Panc1 (cell line): Measurements from ENCODE around the gene PPARD. TPM values are rescaled to one million over a fixed set of nuclear protein-coding genes. Genes with fewer than 3 reads are reported as not detected.

Experiments used
- ATAC-seq: fragments of 200-7000 bp; cut with Tn5 transposase; 2 replicates; pipeline ENCODE4 v1.9.1; 2020; ENCODE audit warnings: mild to moderate bottlenecking, moderate library complexity
- BruUV-seq: library from RNA; stranded (reverse); fragments of 400-500 nt; replicated peaks from 2 replicates; lab custom pipeline; 2021; lab: Mats Ljungman, UMichigan
- CTCF ChIA-PET: fragments of 300-600 bp; sonication (Branson Sonifier 250); formaldehyde crosslinking; loops from one replicate; lab custom pipeline; 2022; ENCODE audit warnings: antibody characterized with exemption; lab: Charles Lee
- POLR2A ChIA-PET: fragments of 300-600 bp; sonication (Branson Sonifier 250); formaldehyde crosslinking; loops from one replicate; lab custom pipeline; 2022; ENCODE audit warnings: antibody characterized with exemption; lab: Charles Lee
- DNase-seq: peaks from one replicate; pipeline ENCODE4 v3.0.0-alpha.2; 2010; ENCODE audit warnings: low read depth, low spot score
- H3K27ac ChIP-seq: 2 replicates; pipeline ENCODE4 v1.5.1; 2011; ENCODE audit warnings: mild to moderate bottlenecking, low read length, inconsistent platforms
- H3K27me3 ChIP-seq: fragments of 200-500 bp; sonication (Bioruptor generic); 2 replicates; pipeline ENCODE4 v1.6.0; 2014; ENCODE audit warnings: low read length, inconsistent platforms; ENCODE audit not compliant: control insufficient read depth, insufficient read depth
- H3K36me3 ChIP-seq: fragments of 200-500 bp; sonication (Bioruptor generic); 2 replicates; pipeline ENCODE4 v1.5.1; 2014; ENCODE audit warnings: inconsistent platforms, mild to moderate bottlenecking, low read length, moderate library complexity; ENCODE audit not compliant: control insufficient read depth, insufficient read depth
- H3K4me1 ChIP-seq: 2 replicates; pipeline ENCODE4 v1.5.1; 2011; ENCODE audit warnings: inconsistent platforms, mild to moderate bottlenecking, low read length, moderate library complexity; ENCODE audit not compliant: control insufficient read depth, insufficient read depth
- H3K4me3 ChIP-seq, 2 experiments: 2 replicates each; pipeline ENCODE4 v1.5.1; 2011 to 2012; ENCODE audit warnings: low read depth in 2 of 2, low read length in 2 of 2, mild to moderate bottlenecking in 2 of 2, inconsistent platforms in 1 of 2, moderate library complexity in 1 of 2
- H3K9me3 ChIP-seq: fragments of 200-500 bp; sonication (Bioruptor generic); 2 replicates; pipeline ENCODE4 v1.5.1; 2014; ENCODE audit warnings: low read depth, mild to moderate bottlenecking, inconsistent platforms, low read length, moderate library complexity; ENCODE audit not compliant: control insufficient read depth, insufficient read depth
- CTCF ChIP-seq: fragments of 450-650 bp; IDR thresholded peaks from 2 replicates; pipeline ENCODE4 v1.5.1; 2017; ENCODE audit warnings: mild to moderate bottlenecking
- POLR2AphosphoS5 ChIP-seq: IDR thresholded peaks from 2 replicates; pipeline ENCODE4 v1.6.1; 2012; ENCODE audit warnings: mild to moderate bottlenecking, low read depth, low read length, moderate library complexity
- REST ChIP-seq, 2 experiments: IDR thresholded peaks; 2 replicates each; pipeline ENCODE4 v1.6.1; 2011 to 2012; ENCODE audit warnings: low read depth in 2 of 2, control low read depth in 1 of 2, low read length in 1 of 2, mild to moderate bottlenecking in 1 of 2, moderate library complexity in 1 of 2; ENCODE audit not compliant: insufficient read depth in 1 of 2
- SIN3A ChIP-seq: IDR thresholded peaks from 2 replicates; pipeline ENCODE4 v1.6.1; 2012; ENCODE audit warnings: low read depth, mild to moderate bottlenecking, low read length, moderate library complexity, borderline replicate concordance; ENCODE audit not compliant: insufficient read depth
- TCF7L2 ChIP-seq: IDR thresholded peaks from 2 replicates; pipeline ENCODE4 v1.6.1; 2011; ENCODE audit warnings: mild to moderate bottlenecking, low read depth, low read length, inconsistent platforms
- in situ Hi-C: cut with HindIII; loops from 2 replicates; pipeline ENCODE4 v1.10.0; 2016; ENCODE audit warnings: low sequenced_read_pairs, low pct_unique_long_range_greater_than_20kb
- intact Hi-C: fragments of 100-400 bp; cut with micrococcal nuclease; formaldehyde crosslinking; loops from one replicate; pipeline ENCODE4 v1.10.0; 2022; ENCODE audit not compliant: unreplicated experiment
- total RNA-seq: library from RNA; stranded (reverse); gene quantifications from one replicate; pipeline ENCODE4 v1.2.1, GENCODE V29; 2021; ENCODE audit not compliant: unreplicated experiment

PPARD gene
- total RNA-seq, 1 experiment from 2014 or later, result 14.4 TPM

DNA sequence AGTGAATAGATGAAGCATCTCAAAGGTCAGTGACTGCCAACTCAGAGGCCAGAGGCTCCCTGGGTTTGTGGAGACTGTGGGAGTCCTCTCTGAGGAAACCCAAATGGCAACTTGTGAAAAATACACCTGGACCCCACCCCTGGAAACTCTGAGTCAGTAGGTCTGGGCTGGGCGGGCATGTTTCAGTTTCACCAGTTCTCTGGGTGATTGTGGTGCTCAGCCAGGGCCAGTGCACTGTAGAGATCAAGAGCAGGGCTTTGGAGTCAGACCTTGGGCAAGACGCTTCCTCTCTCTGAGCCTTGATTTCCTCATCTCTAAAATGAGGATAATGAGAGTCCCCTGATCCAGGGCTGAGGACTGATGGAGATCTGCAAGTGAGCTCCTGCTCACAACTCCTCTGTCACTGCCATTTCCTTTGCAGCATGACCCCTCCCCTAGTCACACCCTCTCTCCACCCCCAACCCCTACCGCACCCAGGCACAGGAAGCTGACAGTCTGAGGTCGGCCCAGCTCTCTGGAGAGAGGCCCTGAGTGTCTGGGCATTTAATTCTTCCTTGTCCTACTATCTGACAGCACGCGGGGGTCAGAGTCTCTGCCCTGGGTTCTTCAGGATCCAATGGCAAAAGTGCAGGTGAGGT, 39.6 kb upstream of the PPARD start:
- no peaks in the 10 kb centered on the region for H3K9me3 ChIP-seq
- TF ChIP-seq REST (IDR thresholded peaks at IDR 0.05; ENCODE audit: insufficient read depth in 1 of 2, low read depth in 2 of 2, low read length in 1 of 2), result no peak
- TF ChIP-seq SIN3A, result no peak
- no peak for TF ChIP-seq TCF7L2
- no peak for TF ChIP-seq POLR2AphosphoS5
- TF ChIP-seq CTCF, result no peak
- ATAC-seq (no peak), DNase-seq (no peak)
- no TSS peak for BruUV-seq
- no peaks in the 10 kb centered on the region for H3K27me3 ChIP-seq
- ChIA-PET POLR2A (no interaction called here), CTCF (interaction anchor here (0.7 kb wide), 1 partner anchor 53 kb away, joined by 3 read pairs; no protein-coding TSS in a partner anchor)
- intact Hi-C loops (no loop called here), in situ Hi-C loops (no loop called here)
- H3K27ac ChIP-seq, result no peak overlapping the region
- H3K36me3 ChIP-seq, result no peaks in the 10 kb centered on the region; the same call in 1 of the 2 replicates
- H3K4me1 ChIP-seq, result no peaks in the 10 kb centered on the region
- no peak overlapping the region for H3K4me3 ChIP-seq

DNA sequence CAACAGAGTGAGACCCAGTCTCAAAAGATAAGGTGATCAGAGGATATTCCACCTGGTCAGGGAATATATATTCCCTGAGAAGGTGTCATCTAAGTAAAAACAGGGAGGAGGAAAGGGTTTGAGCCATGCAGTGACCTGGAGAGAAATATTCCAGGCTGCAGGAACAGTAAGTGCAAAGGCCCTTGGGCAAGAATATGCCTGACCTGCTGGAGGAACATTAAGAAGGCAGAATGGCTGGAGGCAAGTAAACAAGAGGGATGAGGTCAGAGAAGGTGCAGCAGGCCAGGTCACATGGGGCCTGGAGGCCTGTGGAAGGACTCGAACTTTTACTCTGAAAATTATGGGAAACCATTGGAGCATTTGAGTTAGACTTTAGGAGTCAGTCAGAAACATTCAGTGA, 38.1 kb upstream of the PPARD start:
- H3K27ac ChIP-seq, result no peak overlapping the region
- no peaks in the 10 kb centered on the region for H3K4me1 ChIP-seq
- DNase-seq (no peak), ATAC-seq (0 out of 2 replicates have a peak, but pooled peaks have one; percentile 28)
- no peaks in the 10 kb centered on the region for H3K36me3 ChIP-seq
- in situ Hi-C loops, result no loop called here
- no peaks in the 10 kb centered on the region for H3K27me3 ChIP-seq
- intact Hi-C loops, result no loop called here
- TF ChIP-seq REST (IDR thresholded peaks at IDR 0.05; ENCODE audit: insufficient read depth in 1 of 2, low read depth in 2 of 2, low read length in 1 of 2) (no peak), CTCF (no peak), TCF7L2 (no peak), POLR2AphosphoS5 (no peak), SIN3A (no peak)
- BruUV-seq, result no TSS peak
- CTCF ChIA-PET, result no interaction called here
- POLR2A ChIA-PET, result no interaction called here
- H3K4me3 ChIP-seq, result no peak overlapping the region
- H3K9me3 ChIP-seq, result no peaks in the 10 kb centered on the region
